Calu3 (cell line): Measurements from ENCODE around the gene RRM1. TPM values are rescaled to one million over a fixed set of nuclear protein-coding genes. Genes with fewer than 3 reads are reported as not detected.
"Not testable (repeated sequence)": the region's sequence is repeated elsewhere in the genome, so short reads cannot be mapped to it uniquely, and the experiment has no call there.

Experiments used
- BruUV-seq: library from RNA; stranded (reverse); fragments of 400-500 nt; replicated peaks from 2 replicates; lab custom pipeline; 2021; lab: Mats Ljungman, UMichigan
- CTCF ChIA-PET: fragments of 300-600 bp; sonication (Branson Sonifier 250); formaldehyde crosslinking; loops from one replicate; lab custom pipeline; 2022; ENCODE audit warnings: antibody characterized with exemption; lab: Charles Lee
- DNase-seq: peaks from one replicate; pipeline ENCODE4 v3.0.0; 2022
- H3K27ac Mint-ChIP-seq: one replicate; pipeline ENCODE4 v1.8.0; 2022; ENCODE audit warnings: mixed read lengths; ENCODE audit not compliant: unreplicated experiment
- H3K27me3 Mint-ChIP-seq: one replicate; pipeline ENCODE4 v1.8.0; 2022; ENCODE audit warnings: mixed read lengths; ENCODE audit not compliant: unreplicated experiment
- H3K36me3 Mint-ChIP-seq: one replicate; pipeline ENCODE4 v1.8.0; 2022; ENCODE audit warnings: mild to moderate bottlenecking, moderate library complexity, mixed read lengths; ENCODE audit not compliant: insufficient read depth, unreplicated experiment
- H3K4me1 Mint-ChIP-seq: one replicate; pipeline ENCODE4 v1.8.0; 2022; ENCODE audit warnings: mild to moderate bottlenecking, low read depth, mixed read lengths; ENCODE audit not compliant: unreplicated experiment
- H3K4me3 Mint-ChIP-seq: one replicate; pipeline ENCODE4 v1.8.0; 2022; ENCODE audit warnings: mild to moderate bottlenecking, low read depth, moderate library complexity, mixed read lengths; ENCODE audit not compliant: unreplicated experiment
- H3K9me3 Mint-ChIP-seq: one replicate; pipeline ENCODE4 v1.8.0; 2022; ENCODE audit warnings: low read depth, mixed read lengths; ENCODE audit not compliant: unreplicated experiment
- intact Hi-C: fragments of 100-400 bp; cut with micrococcal nuclease; formaldehyde crosslinking; loops from one replicate; pipeline ENCODE4 v1.10.0; 2022; ENCODE audit not compliant: unreplicated experiment
- total RNA-seq: library from RNA; stranded (reverse); gene quantifications from 2 replicates; pipeline ENCODE4 v1.2.3, GENCODE V29; 2022
- TF ChIP-seq, protein P1 (sequence below): fragments of 200-600 bp; IDR thresholded peaks from one replicate; pipeline ENCODE4 v1.8.0; 2022; ENCODE audit warnings: antibody characterized with exemption; ENCODE audit not compliant: unreplicated experiment

RRM1 gene
- total RNA-seq, 1 experiment from 2014 or later = 83.2 TPM

- CTCF ChIA-PET = no interaction called here
- no peak for DNase-seq
- Mint-ChIP-seq H3K4me3 (no peak overlapping the region), H3K36me3 (no peaks in the 10 kb centered on the region), H3K27me3 (no peaks in the 10 kb centered on the region), H3K9me3 (no peaks in the 10 kb centered on the region), H3K27ac (no peak overlapping the region), H3K4me1 (no peaks in the 10 kb centered on the region)
- TF ChIP-seq, protein P1, sequence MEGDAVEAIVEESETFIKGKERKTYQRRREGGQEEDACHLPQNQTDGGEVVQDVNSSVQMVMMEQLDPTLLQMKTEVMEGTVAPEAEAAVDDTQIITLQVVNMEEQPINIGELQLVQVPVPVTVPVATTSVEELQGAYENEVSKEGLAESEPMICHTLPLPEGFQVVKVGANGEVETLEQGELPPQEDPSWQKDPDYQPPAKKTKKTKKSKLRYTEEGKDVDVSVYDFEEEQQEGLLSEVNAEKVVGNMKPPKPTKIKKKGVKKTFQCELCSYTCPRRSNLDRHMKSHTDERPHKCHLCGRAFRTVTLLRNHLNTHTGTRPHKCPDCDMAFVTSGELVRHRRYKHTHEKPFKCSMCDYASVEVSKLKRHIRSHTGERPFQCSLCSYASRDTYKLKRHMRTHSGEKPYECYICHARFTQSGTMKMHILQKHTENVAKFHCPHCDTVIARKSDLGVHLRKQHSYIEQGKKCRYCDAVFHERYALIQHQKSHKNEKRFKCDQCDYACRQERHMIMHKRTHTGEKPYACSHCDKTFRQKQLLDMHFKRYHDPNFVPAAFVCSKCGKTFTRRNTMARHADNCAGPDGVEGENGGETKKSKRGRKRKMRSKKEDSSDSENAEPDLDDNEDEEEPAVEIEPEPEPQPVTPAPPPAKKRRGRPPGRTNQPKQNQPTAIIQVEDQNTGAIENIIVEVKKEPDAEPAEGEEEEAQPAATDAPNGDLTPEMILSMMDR = no peak
- intact Hi-C loops = no loop called here
- BruUV-seq = no TSS peak
Measured at GRCh38 chr11:4164884-4165590, 70.4 kb downstream of the RRM1 start.

GRCh38 chr11:4167292-4167691 lies 72.7 kb downstream of the RRM1 start:
- no peak for DNase-seq
- H3K27me3 Mint-ChIP-seq = no peaks in the 10 kb centered on the region
- H3K4me3 Mint-ChIP-seq = no peak overlapping the region
- H3K36me3 Mint-ChIP-seq = no peaks in the 10 kb centered on the region
- H3K27ac Mint-ChIP-seq = no peak overlapping the region
- intact Hi-C loops = no loop called here
- TF ChIP-seq, protein P1 = no peak
- no peaks in the 10 kb centered on the region for H3K4me1 Mint-ChIP-seq
- CTCF ChIA-PET = no interaction called here
- H3K9me3 Mint-ChIP-seq = no peaks in the 10 kb centered on the region
- no TSS peak for BruUV-seq

- DNase-seq = no peak
- Mint-ChIP-seq H3K4me1 (no peaks in the 10 kb centered on the region), H3K9me3 (no peaks in the 10 kb centered on the region), H3K27ac (no peak overlapping the region), H3K27me3 (no peaks in the 10 kb centered on the region), H3K4me3 (no peak overlapping the region), H3K36me3 (no peaks in the 10 kb centered on the region)
- CTCF ChIA-PET = no interaction called here
- BruUV-seq = no TSS peak
- intact Hi-C loops = no loop called here
- TF ChIP-seq, protein P1 = no peak
Measured at GRCh38 chr11:4167758-4168157, 73.2 kb downstream of the RRM1 start.

DNA sequence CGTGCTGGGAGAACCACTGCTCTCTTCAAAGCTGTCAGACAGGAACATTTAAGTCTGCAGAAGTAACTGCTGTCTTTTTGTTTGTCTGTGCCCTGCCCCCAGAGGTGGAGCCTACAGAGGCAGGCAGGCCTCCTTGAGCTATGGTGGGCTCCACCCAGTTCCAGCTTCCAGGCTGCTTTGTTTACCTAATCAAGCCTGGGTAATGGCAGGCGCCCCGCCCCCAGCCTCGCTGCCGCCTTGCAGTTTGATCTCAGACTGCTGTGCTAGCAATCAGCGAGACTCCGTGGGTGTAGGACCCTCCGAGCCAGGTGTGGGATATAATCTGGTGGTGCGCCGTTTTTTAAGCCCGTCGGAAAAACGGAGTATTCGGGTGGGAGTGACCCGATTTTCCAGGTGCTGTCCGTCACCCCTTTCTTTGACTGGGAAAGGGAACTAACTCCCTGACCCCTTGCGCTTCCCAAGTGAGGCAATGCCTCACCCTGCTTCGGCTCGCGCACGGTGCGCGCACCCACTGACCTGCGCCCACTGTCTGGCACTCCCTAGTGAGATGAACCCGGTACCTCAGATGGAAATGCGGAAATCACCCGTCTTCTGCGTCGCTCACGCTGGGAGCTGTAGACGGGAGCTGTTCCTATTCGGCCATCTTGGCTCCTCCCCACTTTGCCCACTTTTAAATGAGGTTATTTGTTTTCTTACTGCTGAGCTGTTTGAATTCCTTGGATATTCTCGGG lies 81.2 kb downstream of the RRM1 start:
- intact Hi-C loops, H3K27me3 Mint-ChIP-seq, H3K9me3 Mint-ChIP-seq, H3K36me3 Mint-ChIP-seq, H3K4me1 Mint-ChIP-seq, BruUV-seq, CTCF ChIA-PET, H3K27ac Mint-ChIP-seq, H3K4me3 Mint-ChIP-seq, DNase-seq: not testable (repeated sequence)
